K562 (cell line): ENCODE data around the gene KIF15. TPM values are rescaled to one million over a fixed set of nuclear protein-coding genes. Genes with fewer than 3 reads are reported as not detected.

Experiments
- ATAC-seq: fragments of 200-7000 bp; cut with Tn5 transposase; 3 replicates; pipeline ENCODE4 v1.9.1; 2020; ENCODE audit warnings: moderate library complexity
- BruUV-seq: library from RNA; stranded (reverse); fragments of 400-500 nt; replicated peaks from 2 replicates; lab custom pipeline; 2021; lab: Mats Ljungman, UMichigan
- CTCF ChIA-PET: fragments of 300-600 bp; formaldehyde crosslinking; extraction: SDS; loops from one replicate; lab custom pipeline; 2021; ENCODE audit warnings: low intra/inter-chr PET ratio; lab: Yijun Ruan, JAX
- POLR2A ChIA-PET: fragments of 300-600, 350-650 bp; sonication (Branson Sonifier 250); formaldehyde crosslinking; extraction: SDS; loops from one replicate; lab custom pipeline; 2021; ENCODE audit warnings: antibody characterized with exemption, inconsistent platforms; lab: Yijun Ruan, JAX
- DNase-seq, 4 experiments: peaks; one replicate each; pipeline versions ENCODE4 v3.0.0 to v3.0.0-alpha.2; 2011 to 2018; ENCODE audit warnings: low spot score in 3 of 4, mixed read lengths in 3 of 4; ENCODE audit errors: extremely low read depth in 1 of 4
- FAIRE-seq: peaks from 2 replicates; lab custom pipeline; 2011; peaks lifted over from hg19 to GRCh38; lab: Jason Lieb, UNC
- H2AFZ ChIP-seq: 2 replicates; pipeline ENCODE4 v1.6.0; 2011; ENCODE audit warnings: low read depth, low read length, control low read depth, inconsistent platforms
- H3K27ac ChIP-seq: fragments of 200-600 bp; 3 replicates; pipeline ENCODE4 v1.8.0; 2011; ENCODE audit warnings: low read depth, mild to moderate bottlenecking, control low read depth, inconsistent platforms, low read length, moderate library complexity, mixed read lengths; ENCODE audit errors: extremely low read depth
- H3K27me3 ChIP-seq, 2 experiments: fragments of 300-600 bp in 1 of 2; 2 replicates in 1 of 2; 3 replicates in 1 of 2; pipeline versions ENCODE4 v1.6.0 to v1.8.0; 2011; ENCODE audit warnings: inconsistent platforms in 2 of 2, low read length in 2 of 2, mild to moderate bottlenecking in 1 of 2, mixed read lengths in 1 of 2, moderate library complexity in 1 of 2; ENCODE audit not compliant: control insufficient read depth in 2 of 2, insufficient read depth in 2 of 2
- H3K36me3 ChIP-seq: fragments of 300-600 bp; 3 replicates; pipeline ENCODE4 v1.8.0; 2011; ENCODE audit warnings: mild to moderate bottlenecking, low read length, inconsistent platforms; ENCODE audit not compliant: control insufficient read depth, insufficient read depth
- H3K4me1 ChIP-seq, 2 experiments: fragments of 200-600 bp in 1 of 2; replicated peaks in 1 of 2; 2 replicates in 1 of 2; 3 replicates in 1 of 2; pipeline versions ENCODE4 v1.5.1 to v1.8.0; 2011; ENCODE audit warnings: inconsistent platforms in 2 of 2, low read length in 2 of 2, mild to moderate bottlenecking in 1 of 2, mixed read lengths in 1 of 2, moderate library complexity in 1 of 2; ENCODE audit not compliant: control insufficient read depth in 2 of 2, insufficient read depth in 2 of 2
- H3K4me2 ChIP-seq: 2 replicates; pipeline ENCODE4 v1.6.1; 2011; ENCODE audit warnings: low read length, control low read depth, inconsistent platforms, mixed read lengths; ENCODE audit not compliant: insufficient read depth
- H3K4me3 ChIP-seq: fragments of 200-600 bp; sonication (generic), shearing (Covaris generic); 2 replicates; pipeline ENCODE4 v1.5.1; 2016; ENCODE audit warnings: control low read depth, inconsistent platforms
- H3K79me2 ChIP-seq: fragments of 200-600 bp; 3 replicates; pipeline ENCODE4 v1.8.0; 2011; ENCODE audit warnings: low read length, inconsistent platforms; ENCODE audit not compliant: control insufficient read depth, insufficient read depth
- H3K9ac ChIP-seq, 2 experiments: 2 replicates each; pipeline versions ENCODE4 v1.6.0 to v1.6.1; 2011; ENCODE audit warnings: low read depth in 2 of 2, low read length in 2 of 2, control low read depth in 1 of 2, inconsistent platforms in 1 of 2, mild to moderate bottlenecking in 1 of 2, mixed read lengths in 1 of 2; ENCODE audit not compliant: insufficient read depth in 1 of 2
- H3K9me1 ChIP-seq: one replicate; pipeline ENCODE4 v1.6.0; 2011; ENCODE audit warnings: inconsistent platforms, mild to moderate bottlenecking, low read length, moderate library complexity; ENCODE audit not compliant: control insufficient read depth, insufficient read depth
- H3K9me3 ChIP-seq: replicated peaks from 2 replicates; pipeline ENCODE4 v1.5.1; 2011; ENCODE audit warnings: low read depth, low read length, inconsistent platforms; ENCODE audit not compliant: control insufficient read depth, insufficient read depth
- H4K20me1 ChIP-seq: replicated peaks from 2 replicates; pipeline ENCODE4 v1.6.1; 2011; ENCODE audit warnings: low read length, inconsistent platforms, mixed read lengths; ENCODE audit not compliant: control insufficient read depth, insufficient read depth
- CBX3 ChIP-seq, 2 experiments: IDR thresholded peaks; 1 replicate in 1 of 2; 2 replicates in 1 of 2; pipeline ENCODE4 v1.6.1; 2012; ENCODE audit warnings: inconsistent platforms in 2 of 2, low read length in 2 of 2, borderline replicate concordance in 1 of 2, control low read depth in 1 of 2
- DEAF1 ChIP-seq: fragments of 450-650 bp; formaldehyde crosslinking; IDR thresholded peaks from 2 replicates; pipeline ENCODE4 v1.4.0; 2020; ENCODE audit warnings: mild to moderate bottlenecking, moderate library complexity
- DNMT1 ChIP-seq: fragments of 450-650 bp; IDR thresholded peaks from 2 replicates; pipeline ENCODE4 v1.6.1; 2016; ENCODE audit warnings: antibody characterized with exemption, mild to moderate bottlenecking
- ETV5 ChIP-seq: sonication (generic); formaldehyde crosslinking; IDR thresholded peaks from 2 replicates; pipeline ENCODE4 v1.4.0; 2020; ENCODE audit warnings: low read depth, mild to moderate bottlenecking, missing genetic modification reagents
- FOXK1 ChIP-seq: sonication (generic); formaldehyde crosslinking; IDR thresholded peaks from 2 replicates; pipeline ENCODE4 v1.8.0; 2022; ENCODE audit warnings: missing genetic modification reagents, mild to moderate bottlenecking, borderline replicate concordance
- FOXM1 ChIP-seq, 2 experiments: fragments of 450-650 bp in 1 of 2; sonication (generic) in 1 of 2; formaldehyde crosslinking in 1 of 2; IDR thresholded peaks; 2 replicates each; pipeline versions ENCODE4 v1.6.1 to v1.9.0; 2017 to 2022; ENCODE audit warnings: low read depth in 2 of 2, mild to moderate bottlenecking in 2 of 2, missing genetic modification reagents in 1 of 2, moderate library complexity in 1 of 2
- GABPA ChIP-seq: fragments of 200-800 bp; sonication (Bioruptor generic); conservative IDR thresholded peaks from 2 replicates; pipeline ENCODE4 v1.6.1; 2016; ENCODE audit warnings: low read depth, missing genetic modification characterization, missing compliant biosample characterization
- IRF1 ChIP-seq: sonication (generic); formaldehyde crosslinking; IDR thresholded peaks from 2 replicates; pipeline ENCODE4 v1.8.0; 2022; ENCODE audit warnings: missing genetic modification reagents, mild to moderate bottlenecking, borderline replicate concordance
- JUN ChIP-seq, 2 experiments: sonication (generic) in 1 of 2; formaldehyde crosslinking in 1 of 2; IDR thresholded peaks; 2 replicates each; pipeline versions ENCODE4 v1.6.1 to v1.8.0; 2012 to 2022; ENCODE audit warnings: borderline replicate concordance in 2 of 2, mild to moderate bottlenecking in 2 of 2, improper control_type of control experiment in 1 of 2, low read depth in 1 of 2, low read length in 1 of 2, missing genetic modification reagents in 1 of 2
- MTF1 ChIP-seq: fragments of 250-450 bp; sonication (Bioruptor Pico); IDR thresholded peaks from 2 replicates; pipeline ENCODE4 v1.9.0; 2021; ENCODE audit warnings: moderate library complexity, mild to moderate bottlenecking, inconsistent platforms, borderline replicate concordance
- NFE2 ChIP-seq: IDR thresholded peaks from 2 replicates; pipeline ENCODE4 v1.6.1; 2014; ENCODE audit warnings: antibody characterized with exemption, low read depth
- NR2F6 ChIP-seq: fragments of 450-650 bp; formaldehyde crosslinking; IDR thresholded peaks from 2 replicates; pipeline ENCODE4 v1.4.0; 2020; ENCODE audit warnings: mild to moderate bottlenecking
- SMAD1 ChIP-seq: fragments of 150-350 bp; IDR thresholded peaks from 2 replicates; pipeline ENCODE4 v1.6.1; 2014; ENCODE audit warnings: low read length, low read depth; ENCODE audit not compliant: partially characterized antibody
- SMC3 ChIP-seq: conservative IDR thresholded peaks from 2 replicates; pipeline ENCODE4 v1.6.1; 2011; ENCODE audit warnings: low read depth, low read length, improper control_type of control experiment; ENCODE audit not compliant: insufficient read depth
- TAF7 ChIP-seq: fragments of 450-650 bp; IDR thresholded peaks from 2 replicates; pipeline ENCODE4 v1.6.1; 2016; ENCODE audit warnings: missing genetic modification characterization, missing compliant biosample characterization
- TOE1 ChIP-seq, 2 experiments: fragments of 450-650 bp in 1 of 2; sonication (generic) in 1 of 2; formaldehyde crosslinking in 1 of 2; IDR thresholded peaks; 2 replicates each; pipeline versions ENCODE4 v1.7.1 to v1.8.0; 2016 to 2022; ENCODE audit warnings: borderline replicate concordance in 2 of 2, mild to moderate bottlenecking in 2 of 2, antibody characterized with exemption in 1 of 2, inconsistent platforms in 1 of 2, low read depth in 1 of 2, missing genetic modification reagents in 1 of 2, moderate library complexity in 1 of 2
- XRCC5 ChIP-seq: fragments of 200-400 bp; formaldehyde crosslinking; IDR thresholded peaks from 2 replicates; pipeline ENCODE4 v1.6.1; 2017; ENCODE audit warnings: low read depth, mild to moderate bottlenecking, low read length
- ZNF639 ChIP-seq, 2 experiments: fragments of 200-800 bp in 1 of 2; sonication (Bioruptor generic) in 1 of 2; sonication (generic) in 1 of 2; formaldehyde crosslinking in 1 of 2; IDR thresholded peaks in 1 of 2; conservative IDR thresholded peaks in 1 of 2; 2 replicates each; pipeline versions ENCODE4 v1.5.0 to v1.6.1; 2016 to 2020; ENCODE audit warnings: missing compliant biosample characterization in 1 of 2, missing genetic modification characterization in 1 of 2, missing genetic modification reagents in 1 of 2
- WGBS: fragments of 100-300 bp; shearing (Covaris generic); methylation state at CpG from one replicate; pipeline ENCODE4 v1.1.6; 2016; ENCODE audit warnings: low coverage, mixed read lengths; ENCODE audit not compliant: insufficient coverage; ENCODE audit errors: missing lambda C conversion rate; 5-methylcytosine and 5-hydroxymethylcytosine counted together
- in situ Hi-C: fragments of 300-500 bp; cut with MboI; formaldehyde crosslinking; loops from 4 replicates; pipeline ENCODE4 v1.15.0; 2018; ENCODE audit warnings: inconsistent platforms, mixed read lengths
- intact Hi-C: fragments of 100-400 bp; cut with micrococcal nuclease; formaldehyde crosslinking; loops from 2 replicates; pipeline ENCODE4 v1.14.2; 2022
- polyA plus RNA-seq, 8 experiments: library from polyadenylated mRNA; depleted of rRNA in 4 of 8; stranded (reverse) in 5 of 8; unstranded in 3 of 8; fragments of >200 nt; fragmentation: Nextera tagmentation in 2 of 8; fragmentation: Illumina TruSeq in 1 of 8; extraction: Ambion mirVana in 2 of 8; extraction: Trizol in 1 of 8; gene quantifications; 2 replicates each; pipeline versions ENCODE4 v1.2.1 to v1.2.3, GENCODE V29; 2011 to 2014; ENCODE audit warnings: inconsistent platforms in 1 of 8, missing spikeins in 1 of 8
- total RNA-seq, 7 experiments: library from RNA; depleted of rRNA in 6 of 7; stranded (reverse); fragments of >200 nt in 6 of 7; fragmentation: Illumina TruSeq in 2 of 7; extraction: Trizol in 2 of 7; gene quantifications; 2 replicates each; pipeline versions ENCODE4 v1.2.1 to v1.2.3, GENCODE V29; 2011 to 2021; ENCODE audit warnings: low replicate concordance in 1 of 7

Gene KIF15
- total and polyA plus RNA-seq, 9 of the 15 experiments (the other 6 are each of a cell fraction or from before 2014, with no cell fraction given), result 9.0 to 45.9 (median 26.0) TPM

- ChIA-PET CTCF (no interaction called here), POLR2A (interaction anchor here (0.6 to 1.1 kb wide), 2 partner anchors 13 to 163 kb away, joined by 3 read pairs; no protein-coding TSS in a partner anchor)
- BruUV-seq, result no TSS peak
- no peaks in the 10 kb centered on the region for H3K27me3 ChIP-seq
- no peak overlapping the region for H3K4me3 ChIP-seq
- H3K9me3 ChIP-seq, result peaks cover 4% of the 10 kb centered on the region
- H3K4me1 ChIP-seq, result no peaks in the 10 kb centered on the region
- H2AFZ ChIP-seq, result no peak overlapping the region
- FAIRE-seq, result no peak
- H3K4me2 ChIP-seq, result no peak overlapping the region
- H3K27ac ChIP-seq, result no peak overlapping the region
- intact Hi-C loops, result no loop called here
- no peak overlapping the region for H3K9ac ChIP-seq
- 99% methylated on average over 7 of the region's 7 CpGs for WGBS
- no peak for ATAC-seq
- no peaks in the 10 kb centered on the region for H4K20me1 ChIP-seq
- in situ Hi-C loops, result no loop called here
- peaks cover 74% of the 10 kb centered on the region for H3K36me3 ChIP-seq
- no peak for DNase-seq
- no peaks in the 10 kb centered on the region for H3K79me2 ChIP-seq
- no peaks in the 10 kb centered on the region for H3K9me1 ChIP-seq
- TF ChIP-seq DNMT1 (no peak), CBX3 (IDR thresholded peaks at IDR 0.05; ENCODE audit: borderline replicate concordance in 1 of 2, low read length in 2 of 2) (no peak), XRCC5 (no peak), GABPA (tag) (no peak), FOXM1 (IDR thresholded peaks at IDR 0.05; ENCODE audit: low read depth) (no peak), FOXM1 (CRISPR knock-in tag; IDR thresholded peaks at IDR 0.05; ENCODE audit: low read depth) (no peak), SMAD1 (no peak), DEAF1 (CRISPR knock-in tag) (no peak), TOE1 (IDR thresholded peaks at IDR 0.05; ENCODE audit: borderline replicate concordance) (no peak), TOE1 (CRISPR knock-in tag; IDR thresholded peaks at IDR 0.05; ENCODE audit: borderline replicate concordance, low read depth) (no peak), ZNF639 (CRISPR knock-in tag; conservative IDR thresholded peaks at IDR 0.05 in 1 of 2, IDR thresholded peaks at IDR 0.05 in 1 of 2) (no peak), JUN (IDR thresholded peaks at IDR 0.05; ENCODE audit: borderline replicate concordance, low read depth, low read length) (no peak), JUN (CRISPR knock-in tag; IDR thresholded peaks at IDR 0.05; ENCODE audit: borderline replicate concordance) (no peak), ETV5 (CRISPR knock-in tag) (no peak), FOXK1 (CRISPR knock-in tag) (no peak), NFE2 (no peak), IRF1 (CRISPR knock-in tag) (no peak), SMC3 (no peak), MTF1 (no peak), TAF7 (tag) (no peak), NR2F6 (no peak)
These were observed 71.8 kb downstream of the KIF15 start for GRCh38 chr3:44833394-44833793.
